H1 (cell line): ENCODE data around the gene RAB3B. TPM values are rescaled to one million over a fixed set of nuclear protein-coding genes. Genes with fewer than 3 reads are reported as not detected.

ENCODE experiments used
- HDAC2 ChIP-seq, 2 experiments: fragments of 300-600 bp in 1 of 2; sonication (generic) in 1 of 2; IDR thresholded peaks; 2 replicates each; pipeline ENCODE4 v1.6.1; 2011 to 2012; ENCODE audit warnings: low read depth in 2 of 2, low read length in 2 of 2, mild to moderate bottlenecking in 2 of 2, moderate library complexity in 2 of 2, borderline replicate concordance in 1 of 2, inconsistent platforms in 1 of 2
- RFX5 ChIP-seq: IDR thresholded peaks from 2 replicates; pipeline ENCODE4 v1.6.1; 2011; ENCODE audit warnings: low read depth, low read length, improper control_type of control experiment, borderline replicate concordance
- TAF7 ChIP-seq: optimal IDR thresholded peaks from 2 replicates; pipeline ENCODE3; 2011; ENCODE audit warnings: low read depth, mild to moderate bottlenecking, inconsistent platforms, low read length, moderate library complexity, borderline replicate concordance
- polyA plus RNA-seq, 7 experiments: library from polyadenylated mRNA; depleted of rRNA in 3 of 7; stranded (reverse) in 5 of 7; unstranded in 2 of 7; fragments of >200 nt in 5 of 7; fragments of 200-250 nt in 2 of 7; gene quantifications; 1 replicate in 5 of 7; 2 replicates in 1 of 7; 4 replicates in 1 of 7; pipeline versions ENCODE4 v1.2.1 to v1.2.3, GENCODE V29; 2011 to 2013; ENCODE audit warnings: missing spikeins in 2 of 7, mixed read lengths in 2 of 7
- total RNA-seq: library from RNA; stranded (reverse); fragmentation: NEBNext Ultra II Directional; extraction: Animal tissue kit (Norgen Biotek cat#: 25700); gene quantifications from 2 replicates; pipeline ENCODE4 v1.2.1, GENCODE V29; 2021
- TF ChIP-seq, protein P1 (sequence below): fragments of 300-600 bp; sonication (generic); IDR thresholded peaks from 2 replicates; pipeline ENCODE4 v1.7.1; 2012; ENCODE audit warnings: low read length, moderate library complexity, mild to moderate bottlenecking, inconsistent platforms; ENCODE audit not compliant: insufficient replicate concordance
- TF ChIP-seq, protein P2 (sequence below): IDR thresholded peaks from 2 replicates; pipeline ENCODE4 v1.6.1; 2012; ENCODE audit warnings: low read length, inconsistent platforms
- TF ChIP-seq, protein P3 (sequence below): IDR thresholded peaks from 2 replicates; pipeline ENCODE4 v1.6.1; 2011; ENCODE audit warnings: low read length, improper control_type of control experiment

Gene RAB3B
- total and polyA plus RNA-seq, 2 of the 8 experiments (the other 6 are each of a cell fraction or from before 2014, with no cell fraction given): 12.5 to 36.8 TPM

DNA sequence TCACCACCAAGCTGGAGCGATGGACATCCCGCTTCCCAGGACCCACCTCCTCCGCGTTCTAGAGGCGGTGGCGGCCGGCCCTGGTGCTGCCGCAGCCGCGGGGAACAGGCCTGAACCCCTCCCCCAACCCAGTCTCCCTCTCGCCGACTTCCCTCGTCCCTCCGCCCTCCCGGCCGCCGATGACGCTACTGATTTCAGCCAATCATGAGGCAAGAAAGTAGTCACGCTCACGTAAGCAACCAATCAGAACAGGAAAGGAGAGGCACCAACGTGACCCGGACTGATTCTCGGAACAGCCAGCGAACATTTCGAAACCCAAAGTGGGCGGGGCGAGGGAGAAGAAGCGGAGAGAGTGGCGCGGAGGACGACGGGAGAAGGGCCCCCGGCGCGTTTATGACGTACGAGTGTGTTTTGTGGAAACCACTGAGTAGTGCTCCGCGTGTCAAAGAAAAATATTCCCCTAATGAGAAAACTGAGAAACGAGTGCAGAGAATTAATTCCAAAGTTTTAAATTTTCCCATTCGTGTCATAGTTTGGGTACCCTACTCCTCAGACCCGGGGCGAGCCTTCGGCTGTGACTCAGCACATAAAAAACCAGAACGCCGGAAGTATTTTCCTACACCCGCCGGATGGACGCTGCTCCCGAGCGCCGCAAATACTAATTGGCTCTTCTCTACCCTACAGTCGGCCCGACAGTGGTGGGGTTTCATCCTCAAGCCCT, 111.7 kb downstream of the RAB3B start, which contains the start of gene NRDC (continued):
- TF ChIP-seq RFX5: no peak
- TF ChIP-seq, protein P1, sequence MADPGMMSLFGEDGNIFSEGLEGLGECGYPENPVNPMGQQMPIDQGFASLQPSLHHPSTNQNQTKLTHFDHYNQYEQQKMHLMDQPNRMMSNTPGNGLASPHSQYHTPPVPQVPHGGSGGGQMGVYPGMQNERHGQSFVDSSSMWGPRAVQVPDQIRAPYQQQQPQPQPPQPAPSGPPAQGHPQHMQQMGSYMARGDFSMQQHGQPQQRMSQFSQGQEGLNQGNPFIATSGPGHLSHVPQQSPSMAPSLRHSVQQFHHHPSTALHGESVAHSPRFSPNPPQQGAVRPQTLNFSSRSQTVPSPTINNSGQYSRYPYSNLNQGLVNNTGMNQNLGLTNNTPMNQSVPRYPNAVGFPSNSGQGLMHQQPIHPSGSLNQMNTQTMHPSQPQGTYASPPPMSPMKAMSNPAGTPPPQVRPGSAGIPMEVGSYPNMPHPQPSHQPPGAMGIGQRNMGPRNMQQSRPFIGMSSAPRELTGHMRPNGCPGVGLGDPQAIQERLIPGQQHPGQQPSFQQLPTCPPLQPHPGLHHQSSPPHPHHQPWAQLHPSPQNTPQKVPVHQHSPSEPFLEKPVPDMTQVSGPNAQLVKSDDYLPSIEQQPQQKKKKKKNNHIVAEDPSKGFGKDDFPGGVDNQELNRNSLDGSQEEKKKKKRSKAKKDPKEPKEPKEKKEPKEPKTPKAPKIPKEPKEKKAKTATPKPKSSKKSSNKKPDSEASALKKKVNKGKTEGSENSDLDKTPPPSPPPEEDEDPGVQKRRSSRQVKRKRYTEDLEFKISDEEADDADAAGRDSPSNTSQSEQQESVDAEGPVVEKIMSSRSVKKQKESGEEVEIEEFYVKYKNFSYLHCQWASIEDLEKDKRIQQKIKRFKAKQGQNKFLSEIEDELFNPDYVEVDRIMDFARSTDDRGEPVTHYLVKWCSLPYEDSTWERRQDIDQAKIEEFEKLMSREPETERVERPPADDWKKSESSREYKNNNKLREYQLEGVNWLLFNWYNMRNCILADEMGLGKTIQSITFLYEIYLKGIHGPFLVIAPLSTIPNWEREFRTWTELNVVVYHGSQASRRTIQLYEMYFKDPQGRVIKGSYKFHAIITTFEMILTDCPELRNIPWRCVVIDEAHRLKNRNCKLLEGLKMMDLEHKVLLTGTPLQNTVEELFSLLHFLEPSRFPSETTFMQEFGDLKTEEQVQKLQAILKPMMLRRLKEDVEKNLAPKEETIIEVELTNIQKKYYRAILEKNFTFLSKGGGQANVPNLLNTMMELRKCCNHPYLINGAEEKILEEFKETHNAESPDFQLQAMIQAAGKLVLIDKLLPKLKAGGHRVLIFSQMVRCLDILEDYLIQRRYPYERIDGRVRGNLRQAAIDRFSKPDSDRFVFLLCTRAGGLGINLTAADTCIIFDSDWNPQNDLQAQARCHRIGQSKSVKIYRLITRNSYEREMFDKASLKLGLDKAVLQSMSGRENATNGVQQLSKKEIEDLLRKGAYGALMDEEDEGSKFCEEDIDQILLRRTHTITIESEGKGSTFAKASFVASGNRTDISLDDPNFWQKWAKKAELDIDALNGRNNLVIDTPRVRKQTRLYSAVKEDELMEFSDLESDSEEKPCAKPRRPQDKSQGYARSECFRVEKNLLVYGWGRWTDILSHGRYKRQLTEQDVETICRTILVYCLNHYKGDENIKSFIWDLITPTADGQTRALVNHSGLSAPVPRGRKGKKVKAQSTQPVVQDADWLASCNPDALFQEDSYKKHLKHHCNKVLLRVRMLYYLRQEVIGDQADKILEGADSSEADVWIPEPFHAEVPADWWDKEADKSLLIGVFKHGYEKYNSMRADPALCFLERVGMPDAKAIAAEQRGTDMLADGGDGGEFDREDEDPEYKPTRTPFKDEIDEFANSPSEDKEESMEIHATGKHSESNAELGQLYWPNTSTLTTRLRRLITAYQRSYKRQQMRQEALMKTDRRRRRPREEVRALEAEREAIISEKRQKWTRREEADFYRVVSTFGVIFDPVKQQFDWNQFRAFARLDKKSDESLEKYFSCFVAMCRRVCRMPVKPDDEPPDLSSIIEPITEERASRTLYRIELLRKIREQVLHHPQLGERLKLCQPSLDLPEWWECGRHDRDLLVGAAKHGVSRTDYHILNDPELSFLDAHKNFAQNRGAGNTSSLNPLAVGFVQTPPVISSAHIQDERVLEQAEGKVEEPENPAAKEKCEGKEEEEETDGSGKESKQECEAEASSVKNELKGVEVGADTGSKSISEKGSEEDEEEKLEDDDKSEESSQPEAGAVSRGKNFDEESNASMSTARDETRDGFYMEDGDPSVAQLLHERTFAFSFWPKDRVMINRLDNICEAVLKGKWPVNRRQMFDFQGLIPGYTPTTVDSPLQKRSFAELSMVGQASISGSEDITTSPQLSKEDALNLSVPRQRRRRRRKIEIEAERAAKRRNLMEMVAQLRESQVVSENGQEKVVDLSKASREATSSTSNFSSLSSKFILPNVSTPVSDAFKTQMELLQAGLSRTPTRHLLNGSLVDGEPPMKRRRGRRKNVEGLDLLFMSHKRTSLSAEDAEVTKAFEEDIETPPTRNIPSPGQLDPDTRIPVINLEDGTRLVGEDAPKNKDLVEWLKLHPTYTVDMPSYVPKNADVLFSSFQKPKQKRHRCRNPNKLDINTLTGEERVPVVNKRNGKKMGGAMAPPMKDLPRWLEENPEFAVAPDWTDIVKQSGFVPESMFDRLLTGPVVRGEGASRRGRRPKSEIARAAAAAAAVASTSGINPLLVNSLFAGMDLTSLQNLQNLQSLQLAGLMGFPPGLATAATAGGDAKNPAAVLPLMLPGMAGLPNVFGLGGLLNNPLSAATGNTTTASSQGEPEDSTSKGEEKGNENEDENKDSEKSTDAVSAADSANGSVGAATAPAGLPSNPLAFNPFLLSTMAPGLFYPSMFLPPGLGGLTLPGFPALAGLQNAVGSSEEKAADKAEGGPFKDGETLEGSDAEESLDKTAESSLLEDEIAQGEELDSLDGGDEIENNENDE: no peak
- TF ChIP-seq, protein P2, sequence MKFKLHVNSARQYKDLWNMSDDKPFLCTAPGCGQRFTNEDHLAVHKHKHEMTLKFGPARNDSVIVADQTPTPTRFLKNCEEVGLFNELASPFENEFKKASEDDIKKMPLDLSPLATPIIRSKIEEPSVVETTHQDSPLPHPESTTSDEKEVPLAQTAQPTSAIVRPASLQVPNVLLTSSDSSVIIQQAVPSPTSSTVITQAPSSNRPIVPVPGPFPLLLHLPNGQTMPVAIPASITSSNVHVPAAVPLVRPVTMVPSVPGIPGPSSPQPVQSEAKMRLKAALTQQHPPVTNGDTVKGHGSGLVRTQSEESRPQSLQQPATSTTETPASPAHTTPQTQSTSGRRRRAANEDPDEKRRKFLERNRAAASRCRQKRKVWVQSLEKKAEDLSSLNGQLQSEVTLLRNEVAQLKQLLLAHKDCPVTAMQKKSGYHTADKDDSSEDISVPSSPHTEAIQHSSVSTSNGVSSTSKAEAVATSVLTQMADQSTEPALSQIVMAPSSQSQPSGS: peak; percentile 8; the same call in 1 of the 2 replicates
- 0 out of 4 replicates have a peak, but pooled peaks of 1 of the 2 experiments have one; percentile 14 for TF ChIP-seq HDAC2 (IDR thresholded peaks at IDR 0.05; ENCODE audit: borderline replicate concordance in 1 of 2, low read depth in 2 of 2, low read length in 2 of 2)
- TF ChIP-seq TAF7: peak; percentile 80
- TF ChIP-seq, protein P3, sequence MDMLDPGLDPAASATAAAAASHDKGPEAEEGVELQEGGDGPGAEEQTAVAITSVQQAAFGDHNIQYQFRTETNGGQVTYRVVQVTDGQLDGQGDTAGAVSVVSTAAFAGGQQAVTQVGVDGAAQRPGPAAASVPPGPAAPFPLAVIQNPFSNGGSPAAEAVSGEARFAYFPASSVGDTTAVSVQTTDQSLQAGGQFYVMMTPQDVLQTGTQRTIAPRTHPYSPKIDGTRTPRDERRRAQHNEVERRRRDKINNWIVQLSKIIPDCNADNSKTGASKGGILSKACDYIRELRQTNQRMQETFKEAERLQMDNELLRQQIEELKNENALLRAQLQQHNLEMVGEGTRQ: peak; percentile 85
